RPMI7951 (cell line): ENCODE results near the gene RIN3. TPM values are rescaled to one million over a fixed set of nuclear protein-coding genes. Genes with fewer than 3 reads are reported as not detected.
"Not testable (repeated sequence)": the region's sequence is repeated elsewhere in the genome, so short reads cannot be mapped to it uniquely, and the experiment has no call there.

Experiments
- DNase-seq: peaks from one replicate; pipeline ENCODE4 v3.0.0-alpha.2; 2012; ENCODE audit warnings: low read depth
- total RNA-seq: library from RNA; depleted of rRNA; stranded (reverse); fragments of >200 nt; shearing (Covaris generic); gene quantifications from 2 replicates; pipeline ENCODE4 v1.2.3, GENCODE V29; 2014

The RIN3 gene
- total RNA-seq, 1 experiment from 2014 or later = 6.4 TPM

DNA sequence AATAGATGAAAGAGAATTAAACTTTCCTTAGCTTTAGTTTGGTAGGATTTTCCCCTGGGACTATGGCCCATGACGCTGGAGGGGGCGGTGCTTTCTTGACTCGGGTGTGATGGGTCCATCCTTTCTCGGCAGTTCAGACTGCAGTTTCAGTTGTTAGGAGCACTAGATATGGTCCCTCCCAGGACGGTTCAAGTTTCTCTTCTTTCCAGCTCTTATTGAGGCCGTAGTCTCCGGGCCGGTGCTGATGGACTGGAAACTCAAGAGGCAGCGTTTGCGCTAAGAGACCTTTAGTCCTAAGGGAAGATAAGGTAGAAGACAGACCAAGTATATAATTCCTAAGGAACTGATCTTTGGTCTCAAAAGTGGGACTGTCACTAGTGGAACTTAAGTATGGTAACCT lies 111.2 kb downstream of the RIN3 start:
- peak; percentile 34 for DNase-seq

DNA sequence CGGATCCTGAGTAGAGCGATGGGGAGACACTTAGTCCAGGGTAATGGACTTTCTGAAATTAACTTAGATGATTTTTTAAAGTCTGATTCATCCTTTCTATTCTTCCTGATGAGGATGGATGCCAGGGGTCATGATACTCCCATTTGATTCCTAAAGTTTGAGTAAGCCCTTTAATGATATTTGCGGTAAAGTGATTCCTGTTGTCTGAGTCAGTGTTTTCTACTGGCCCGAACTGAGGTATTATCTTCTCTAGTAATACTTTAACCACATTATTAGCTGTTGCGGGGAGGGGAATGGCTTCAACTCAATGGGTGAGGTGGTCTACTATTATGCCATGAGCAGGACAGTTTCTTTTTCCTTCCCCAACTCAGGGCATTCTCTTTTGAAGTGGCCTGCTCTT lies 111.6 kb downstream of the RIN3 start:
- peak; percentile 95 for DNase-seq

DNA sequence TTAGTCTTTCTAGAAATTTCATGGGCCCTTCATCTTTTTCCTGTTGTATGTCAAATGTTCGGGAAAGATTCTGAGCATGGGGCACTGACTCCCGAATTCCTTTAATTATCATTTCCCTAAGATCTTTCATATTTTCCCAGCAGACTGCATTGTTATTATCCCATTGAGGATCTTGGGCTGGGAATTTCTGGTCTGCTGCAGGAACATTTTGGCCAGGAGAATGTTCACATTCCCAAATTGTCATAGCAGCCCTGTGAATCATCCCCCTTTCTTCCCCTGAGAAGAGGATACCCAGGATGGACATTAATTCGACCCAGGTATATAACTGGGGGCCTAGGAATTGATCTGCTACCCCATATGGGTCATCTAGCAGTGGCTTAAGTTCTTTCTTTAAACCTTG lies 112.5 kb downstream of the RIN3 start:
- peak; percentile 24 for DNase-seq

GRCh38 chr14:92627707-92628215 lies 114.2 kb downstream of the RIN3 start:
- DNase-seq = no peak

- DNase-seq = no peak
These were observed 115.1 kb downstream of the RIN3 start for GRCh38 chr14:92628636-92629035.

- DNase-seq = no peak
These were observed 116.8 kb downstream of the RIN3 start for GRCh38 chr14:92630367-92630766.

DNA sequence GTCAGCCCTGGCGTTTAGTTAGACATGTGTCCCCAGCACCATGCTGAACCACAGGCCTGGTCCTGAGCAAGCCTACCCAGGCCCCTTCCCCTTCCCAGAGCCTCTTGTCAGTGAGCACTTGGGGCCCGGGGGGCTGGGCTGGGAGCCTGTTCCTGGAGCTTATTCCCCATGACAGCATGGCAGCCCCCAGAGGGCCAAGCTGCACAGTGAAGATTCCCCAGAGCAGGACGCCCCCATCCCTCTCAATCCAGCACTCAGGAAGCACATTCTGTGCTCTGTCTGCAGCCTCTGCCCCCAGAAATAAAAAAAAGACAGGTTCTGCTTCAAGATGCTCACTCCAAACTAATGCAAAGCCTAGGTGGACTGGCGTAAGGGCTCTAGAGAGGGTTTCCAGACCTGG lies 117.5 kb downstream of the RIN3 start:
- no peak for DNase-seq

DNA sequence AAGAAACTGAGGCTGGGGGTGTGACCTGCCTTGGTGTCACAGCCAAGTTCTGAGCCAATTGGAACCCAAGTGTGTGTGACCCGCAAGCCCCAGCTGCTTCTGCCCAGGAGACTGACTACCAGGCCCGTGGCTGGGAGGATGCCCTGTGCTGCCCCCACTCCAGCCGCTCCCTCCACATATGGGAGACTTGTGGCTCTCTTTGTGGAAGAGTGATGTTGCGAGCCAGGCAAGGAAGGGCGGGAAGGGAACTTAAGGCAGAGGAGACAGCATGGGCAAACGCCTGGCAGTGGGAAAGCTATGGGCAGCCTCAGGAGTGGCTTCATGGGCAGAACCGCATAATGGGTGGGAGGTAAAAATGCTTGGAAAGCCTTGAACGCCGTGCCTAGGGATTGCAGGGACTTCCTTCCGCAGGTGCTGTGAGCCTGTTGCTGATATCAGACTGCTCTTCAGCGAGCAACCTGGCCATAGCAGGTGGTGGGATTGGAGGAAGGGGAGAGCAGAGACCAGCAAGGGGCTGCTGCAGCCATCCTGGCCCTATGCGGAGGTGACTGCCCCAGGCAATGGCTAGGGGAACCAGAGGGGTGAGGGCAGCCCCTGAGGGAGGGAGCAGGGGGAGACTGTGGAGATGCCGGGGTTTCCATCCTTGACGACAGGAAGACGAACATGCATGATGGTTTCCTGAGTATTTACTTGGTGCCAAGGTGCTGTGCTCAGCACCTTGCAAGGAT lies 119.1 kb downstream of the RIN3 start:
- no peak for DNase-seq

DNA sequence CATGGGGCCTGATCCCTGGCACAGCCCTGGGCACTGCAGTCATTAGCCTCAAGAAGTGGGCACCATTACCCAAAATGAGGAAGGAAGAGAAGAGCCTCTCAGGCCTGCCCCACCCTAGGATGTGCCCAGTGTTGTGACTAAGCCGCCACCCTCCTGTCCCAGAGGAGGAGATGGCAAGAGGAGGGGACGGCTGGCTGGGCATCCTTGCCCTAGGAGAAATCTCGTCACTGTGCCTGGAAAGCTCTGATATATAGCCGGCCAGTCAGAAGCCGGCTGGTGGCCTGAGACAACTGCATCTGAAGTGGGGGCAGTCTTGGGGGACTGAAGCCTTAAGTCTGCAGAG lies 119.7 kb downstream of the RIN3 start:
- no peak for DNase-seq

DNA sequence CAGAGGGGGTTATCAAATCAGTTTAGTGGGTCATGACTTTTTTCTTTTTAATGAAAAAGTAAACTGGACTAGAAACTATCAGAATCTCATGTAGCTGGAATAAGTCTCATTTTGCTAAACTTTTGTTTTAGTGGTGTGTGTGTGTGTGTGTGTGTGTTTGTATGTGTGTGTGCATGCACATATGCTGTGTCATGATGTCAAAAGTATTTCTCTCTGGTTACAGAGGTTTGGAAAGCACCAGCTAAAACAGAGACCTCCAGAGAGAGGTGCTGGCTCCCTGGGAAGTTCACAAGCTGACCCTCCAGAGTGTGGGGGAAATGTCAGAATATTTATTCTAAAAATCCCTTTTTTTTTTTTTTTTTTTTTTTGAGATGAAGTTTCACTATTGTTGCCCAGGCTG lies 120.1 kb downstream of the RIN3 start:
- DNase-seq = no peak

DNA sequence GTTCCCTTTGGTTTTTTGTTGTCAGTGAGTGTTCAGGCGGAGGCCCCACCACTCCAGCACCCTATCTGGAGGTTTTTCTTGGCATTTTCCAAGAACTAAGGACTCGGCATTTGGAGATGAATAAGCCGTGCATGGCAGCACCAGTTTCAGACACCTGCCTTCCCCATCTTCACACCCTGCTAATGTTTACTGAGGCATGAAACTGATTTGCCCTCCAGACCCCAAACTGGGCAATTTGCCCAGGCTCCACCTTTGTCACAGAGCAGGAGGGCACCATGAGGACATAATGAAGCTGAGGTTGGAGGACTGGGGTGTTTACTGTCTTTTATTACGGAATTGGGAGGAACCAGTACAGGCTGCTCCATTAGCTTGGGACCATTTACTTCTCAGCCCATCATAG lies 121.5 kb downstream of the RIN3 start:
- DNase-seq = no peak

GRCh38 chr14:92635896-92636295 lies 122.3 kb downstream of the RIN3 start:
- DNase-seq = no peak

- no peak for DNase-seq
These were observed 123.6 kb downstream of the RIN3 start for GRCh38 chr14:92637228-92637627.

DNA sequence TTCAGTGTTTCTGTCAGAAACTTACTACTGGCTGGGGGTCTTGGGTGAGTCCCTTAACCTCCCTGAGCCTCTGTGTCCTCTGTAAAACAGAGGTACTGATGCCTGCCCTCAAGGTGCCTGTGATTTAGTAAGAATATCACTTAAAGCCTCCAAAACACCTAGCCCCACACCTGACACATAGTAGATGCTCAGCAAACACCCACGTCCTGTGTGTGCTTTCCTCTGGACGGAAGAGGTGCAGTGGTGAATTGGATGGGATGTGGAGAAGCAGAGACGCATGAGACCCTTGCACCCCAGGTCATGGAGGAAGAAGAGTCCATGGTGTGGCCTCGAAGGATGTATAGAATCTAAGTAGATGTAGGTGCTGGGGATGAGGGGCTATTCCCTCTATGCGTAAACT lies 124.3 kb downstream of the RIN3 start:
- DNase-seq = no peak

GRCh38 chr14:92638266-92638665 lies 124.7 kb downstream of the RIN3 start:
- no peak for DNase-seq

- DNase-seq = no peak
These were observed 125.3 kb downstream of the RIN3 start for GRCh38 chr14:92638904-92639303.

DNA sequence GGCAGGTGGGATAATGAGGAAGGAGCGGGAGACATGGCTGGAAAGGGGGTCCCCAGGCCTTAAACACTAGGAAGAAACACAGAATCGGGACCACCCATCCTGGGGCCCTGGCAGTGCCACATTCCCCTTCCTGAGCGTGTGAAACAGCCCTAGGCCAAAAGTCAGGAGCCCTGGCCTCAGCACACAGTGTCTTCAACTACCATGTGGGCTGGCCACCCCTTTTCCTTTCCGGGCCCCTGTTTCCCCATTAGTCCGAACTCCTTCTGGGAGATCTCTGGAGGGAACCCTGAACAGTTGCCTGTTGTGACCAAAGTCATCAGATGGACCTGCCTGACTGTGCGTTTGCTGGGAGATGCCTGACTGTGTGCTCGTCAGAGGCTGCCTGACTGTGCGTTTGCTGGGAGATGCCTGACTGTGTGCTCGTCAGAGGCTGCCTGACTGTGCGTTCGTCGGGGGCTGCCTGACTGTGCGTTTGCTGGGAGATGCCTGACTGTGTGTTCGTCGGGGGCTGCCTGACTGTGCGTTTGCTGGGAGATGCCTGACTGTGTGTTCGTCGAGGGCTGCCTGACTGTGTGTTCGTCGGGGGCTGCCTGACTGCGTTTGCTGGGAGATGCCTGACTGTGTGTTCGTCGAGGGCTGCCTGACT lies 126.0 kb downstream of the RIN3 start:
- not testable (repeated sequence) for DNase-seq

DNA sequence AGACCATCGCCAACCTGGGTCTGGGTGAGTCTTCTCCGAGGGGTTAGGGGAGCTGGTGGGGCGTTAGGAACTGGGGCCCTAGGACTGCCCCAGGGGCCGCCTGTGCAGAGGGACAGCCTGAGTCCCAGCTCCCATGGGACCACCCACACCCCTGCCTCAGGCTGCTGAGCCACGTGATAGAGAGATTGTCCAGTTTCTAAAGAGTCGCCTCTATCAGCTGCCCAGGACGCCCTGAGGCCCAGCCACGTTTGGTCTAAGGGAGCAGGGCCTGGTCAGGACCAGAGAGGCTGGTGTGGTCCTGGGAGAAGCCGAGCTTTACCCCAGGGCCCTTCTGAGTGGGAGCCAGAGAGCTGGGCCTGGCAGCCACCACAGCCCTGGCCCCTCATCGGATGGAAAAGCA lies 127.7 kb downstream of the RIN3 start:
- DNase-seq = no peak

GRCh38 chr14:92644171-92644969 lies 130.8 kb downstream of the RIN3 start:
- peak; percentile 85 for DNase-seq

DNA sequence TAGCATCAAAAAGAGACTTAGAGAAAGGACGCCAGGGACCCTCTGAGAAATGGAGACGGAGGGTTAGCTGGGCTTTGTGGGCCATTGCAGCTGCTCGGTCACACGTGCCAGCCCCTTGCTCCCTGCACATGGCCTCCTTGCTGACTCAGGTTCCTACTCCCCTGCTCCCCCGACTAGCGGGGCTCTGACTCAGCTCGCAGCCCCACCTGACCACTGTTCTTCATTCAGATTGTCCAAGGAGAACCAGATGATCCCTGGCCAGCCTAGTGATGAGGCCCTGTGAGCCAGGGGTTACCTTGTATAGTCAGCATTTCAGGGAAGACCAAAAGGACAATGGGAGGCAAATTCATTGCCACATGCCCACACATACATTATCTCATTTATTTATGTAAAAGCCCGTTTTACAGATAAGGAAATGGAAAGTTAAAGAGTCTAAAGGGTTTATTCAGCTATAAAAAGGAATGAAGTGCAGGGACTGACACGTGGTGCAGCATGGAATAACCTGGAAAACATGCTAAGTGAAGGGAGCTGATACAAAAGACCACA lies 131.5 kb downstream of the RIN3 start:
- DNase-seq = peak; percentile 41

DNA sequence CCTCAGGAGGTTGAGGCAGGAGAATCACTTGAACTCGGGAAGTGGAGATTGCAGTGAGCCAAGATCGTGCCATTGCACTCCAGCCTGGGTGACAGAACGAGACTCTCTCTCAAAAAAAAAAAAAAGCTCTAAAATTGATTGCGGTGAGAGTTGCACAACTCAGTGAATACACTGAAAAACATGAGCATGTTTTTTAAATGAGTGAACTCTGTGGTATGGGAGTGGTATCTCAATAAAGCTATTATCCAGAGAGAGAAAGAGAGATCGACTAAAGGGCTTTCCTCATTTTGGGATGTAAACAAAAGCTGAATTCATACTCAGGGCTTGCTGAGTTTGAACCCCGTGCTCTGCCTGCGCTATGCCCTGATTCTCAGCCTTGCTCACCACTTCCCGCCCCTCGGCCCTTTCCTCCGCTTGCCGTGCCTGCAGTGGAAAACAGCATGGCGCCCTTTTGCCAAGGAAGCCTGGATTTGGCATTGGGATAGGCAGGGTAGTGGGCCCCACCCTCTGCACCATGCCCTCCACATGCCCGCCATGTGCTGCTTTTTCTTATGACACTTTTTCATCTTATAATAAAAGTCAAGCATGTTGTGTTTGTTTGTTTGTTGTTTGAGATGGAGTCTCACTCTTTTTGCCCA lies 132.4 kb downstream of the RIN3 start:
- peak; percentile 87 for DNase-seq
